IPS-18c (cell line): ENCODE measurements around the gene NDST1.

Source experiments
- H3K4me3 ChIP-seq: 2 replicates; pipeline ENCODE4 v1.7.0; 2013; ENCODE audit warnings: low read depth, mild to moderate bottlenecking, low read length, moderate library complexity; ENCODE audit not compliant: insufficient read depth
- H3K9me3 ChIP-seq: one replicate; pipeline ENCODE4 v1.6.1; 2013; ENCODE audit warnings: mild to moderate bottlenecking, low read length, moderate library complexity; ENCODE audit not compliant: control insufficient read depth, insufficient read depth

NDST1 gene

DNA sequence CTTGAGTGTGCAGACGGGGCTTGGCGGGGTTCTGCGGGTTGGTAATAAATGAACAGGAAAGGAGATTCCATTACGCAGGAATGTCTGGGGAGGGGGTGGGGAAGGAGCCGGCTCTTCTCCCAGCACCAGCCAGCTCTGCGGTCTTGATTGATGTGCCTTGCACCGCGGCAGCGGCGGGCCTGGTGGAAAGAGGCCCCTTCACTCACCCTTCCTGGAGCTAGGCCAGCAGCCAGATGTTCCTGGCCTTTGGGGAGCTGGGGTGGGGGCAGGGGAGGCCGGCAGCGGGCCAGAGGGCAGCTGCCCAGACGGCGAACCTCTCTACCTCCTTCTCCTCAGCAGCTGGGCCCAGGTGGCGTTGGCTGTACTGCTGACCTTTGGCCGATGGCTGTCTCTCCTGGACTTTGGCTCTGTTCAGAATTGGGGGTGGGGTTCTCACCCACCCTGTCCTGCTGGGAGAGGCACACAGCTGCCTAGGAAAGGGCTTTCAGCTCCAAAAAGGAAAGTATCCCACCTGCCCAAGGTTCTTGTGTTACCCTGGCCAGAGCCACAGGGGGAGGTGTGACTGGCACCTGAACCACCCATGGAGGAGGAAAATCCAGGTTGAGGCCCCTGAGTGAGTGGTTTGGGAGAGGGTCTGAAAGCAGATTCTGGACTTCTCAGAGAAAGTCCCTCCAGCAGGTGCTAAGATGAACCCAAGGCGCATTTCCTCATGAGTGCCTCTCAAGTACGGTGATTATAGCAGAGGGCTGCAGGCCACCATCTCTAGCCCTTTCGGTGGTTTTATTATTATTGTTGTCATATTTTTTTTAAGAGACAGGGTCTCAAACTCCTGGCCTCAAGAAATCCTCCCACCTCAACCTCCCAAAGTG, 74.5 kb downstream of the NDST1 start:
- Histone ChIP-seq H3K4me3 (no peak overlapping the region), H3K9me3 (no peaks in the 10 kb centered on the region)

DNA sequence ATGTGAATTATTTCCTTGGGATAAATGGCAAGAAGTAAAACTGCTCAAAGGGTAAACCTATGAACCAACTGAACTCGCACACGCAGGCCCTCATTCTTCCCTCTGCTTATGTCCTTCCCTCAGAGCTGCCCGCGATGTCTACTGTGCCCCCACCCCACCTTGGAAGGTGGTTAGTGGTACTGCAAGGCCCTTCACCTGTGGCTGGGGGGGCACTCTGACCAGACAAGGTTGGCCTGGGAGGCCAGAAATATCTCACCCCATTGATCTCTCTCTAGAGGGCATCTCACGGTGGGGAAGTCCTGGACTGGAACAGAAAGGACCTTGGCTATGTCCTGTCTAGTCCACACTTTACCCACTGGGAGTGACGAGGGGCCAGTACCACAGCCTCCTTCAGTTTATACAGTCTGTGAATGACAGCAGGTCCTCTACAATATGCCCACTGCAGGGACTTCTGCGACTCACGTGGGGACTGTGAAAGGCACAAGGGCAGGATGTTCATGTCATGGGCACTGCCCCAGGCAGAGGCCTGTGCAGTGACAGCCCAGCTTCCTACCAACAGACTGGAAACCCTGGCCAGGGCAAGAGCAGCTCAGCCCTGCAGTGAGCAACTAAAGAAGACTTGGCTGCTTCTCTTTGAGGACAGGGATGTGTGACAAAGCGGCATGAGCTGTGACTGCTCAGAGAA, 75.8 kb downstream of the NDST1 start:
- Histone ChIP-seq H3K4me3 (no peak overlapping the region), H3K9me3 (no peaks in the 10 kb centered on the region)

DNA sequence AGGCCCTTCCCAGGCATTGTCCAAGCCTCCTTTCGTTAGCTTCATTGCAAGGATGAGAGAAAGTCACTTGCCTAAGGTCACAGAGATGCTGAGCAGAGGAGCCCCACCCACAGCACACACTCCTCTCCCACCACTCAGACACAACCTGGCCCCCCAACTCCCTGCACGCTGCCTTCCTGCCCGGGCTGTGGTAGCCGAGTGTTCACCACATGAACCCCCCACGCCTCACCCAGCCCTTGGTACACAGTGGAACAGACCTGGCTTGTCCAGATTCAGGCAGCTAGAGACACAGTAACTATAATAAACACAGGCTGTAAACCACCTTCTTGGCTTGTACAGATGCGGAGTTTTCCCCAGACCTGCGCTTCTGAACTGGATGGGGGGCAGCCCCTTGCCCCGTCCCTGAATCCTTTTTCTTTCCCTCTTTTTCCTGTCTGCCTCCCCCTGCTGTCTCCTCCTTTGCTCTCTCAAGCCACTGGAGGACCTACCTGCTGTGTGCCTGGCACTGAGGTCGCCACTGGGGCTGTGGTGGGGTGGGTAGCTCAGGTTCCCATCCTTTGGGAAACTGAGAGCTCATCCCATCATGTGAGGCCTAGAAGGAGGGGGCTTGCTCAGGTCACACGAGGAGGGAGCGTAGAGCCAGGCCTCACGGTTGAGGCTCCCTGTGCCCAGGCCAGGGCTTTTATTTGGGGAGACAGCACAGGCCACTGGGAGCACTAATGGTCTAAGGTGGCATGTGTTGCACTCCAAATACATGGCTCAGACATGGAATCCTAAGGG, 76.8 kb downstream of the NDST1 start:
- Histone ChIP-seq H3K9me3 (no peaks in the 10 kb centered on the region), H3K4me3 (no peak overlapping the region)

DNA sequence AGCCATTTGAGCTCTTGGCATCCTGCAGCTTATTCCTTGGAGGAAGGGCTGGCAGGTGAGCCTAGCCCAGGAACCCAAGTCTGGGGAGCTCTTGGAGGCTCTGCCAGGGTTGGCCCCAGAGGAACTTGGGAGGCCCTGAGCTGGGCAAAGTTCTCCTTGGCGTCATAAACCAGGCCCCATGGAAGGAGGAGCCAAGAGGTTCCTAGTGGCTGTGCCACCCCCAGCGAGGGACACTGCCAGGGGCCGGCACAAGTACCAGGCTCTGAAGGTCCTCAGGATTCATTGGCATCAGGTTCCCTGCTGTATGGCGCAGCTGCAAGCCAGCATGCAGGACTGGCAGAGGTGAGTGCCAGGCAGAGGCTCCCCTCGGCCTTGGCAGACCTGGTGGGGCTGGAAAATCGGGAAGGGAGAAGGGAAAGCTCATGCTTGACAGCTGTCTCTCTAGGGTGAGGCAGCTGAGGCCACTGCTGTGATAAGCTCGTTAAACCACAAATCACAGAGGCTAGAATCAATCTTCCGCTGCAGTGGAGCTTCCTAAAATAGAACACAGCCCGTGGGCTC, 77.9 kb downstream of the NDST1 start:
- Histone ChIP-seq H3K9me3 (no peaks in the 10 kb centered on the region), H3K4me3 (no peak overlapping the region)

DNA sequence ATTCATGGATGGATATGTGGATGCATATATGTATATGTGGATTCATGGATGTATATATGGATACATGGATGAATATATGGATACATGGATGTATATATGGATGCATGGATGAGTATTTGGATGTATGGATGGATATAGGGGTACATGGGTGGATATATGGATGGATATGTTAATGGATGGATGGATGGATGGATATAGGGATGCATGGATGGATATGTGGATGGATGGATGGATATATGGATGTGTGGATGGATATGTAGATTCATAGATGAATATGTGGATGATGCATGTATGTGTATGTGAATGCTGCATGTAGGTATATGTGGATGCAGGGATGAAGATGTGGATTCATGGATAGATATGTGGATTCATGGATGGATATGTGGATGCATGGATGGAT, 79.1 kb downstream of the NDST1 start:
- Histone ChIP-seq H3K4me3 (no peak overlapping the region), H3K9me3 (no peaks in the 10 kb centered on the region)

DNA sequence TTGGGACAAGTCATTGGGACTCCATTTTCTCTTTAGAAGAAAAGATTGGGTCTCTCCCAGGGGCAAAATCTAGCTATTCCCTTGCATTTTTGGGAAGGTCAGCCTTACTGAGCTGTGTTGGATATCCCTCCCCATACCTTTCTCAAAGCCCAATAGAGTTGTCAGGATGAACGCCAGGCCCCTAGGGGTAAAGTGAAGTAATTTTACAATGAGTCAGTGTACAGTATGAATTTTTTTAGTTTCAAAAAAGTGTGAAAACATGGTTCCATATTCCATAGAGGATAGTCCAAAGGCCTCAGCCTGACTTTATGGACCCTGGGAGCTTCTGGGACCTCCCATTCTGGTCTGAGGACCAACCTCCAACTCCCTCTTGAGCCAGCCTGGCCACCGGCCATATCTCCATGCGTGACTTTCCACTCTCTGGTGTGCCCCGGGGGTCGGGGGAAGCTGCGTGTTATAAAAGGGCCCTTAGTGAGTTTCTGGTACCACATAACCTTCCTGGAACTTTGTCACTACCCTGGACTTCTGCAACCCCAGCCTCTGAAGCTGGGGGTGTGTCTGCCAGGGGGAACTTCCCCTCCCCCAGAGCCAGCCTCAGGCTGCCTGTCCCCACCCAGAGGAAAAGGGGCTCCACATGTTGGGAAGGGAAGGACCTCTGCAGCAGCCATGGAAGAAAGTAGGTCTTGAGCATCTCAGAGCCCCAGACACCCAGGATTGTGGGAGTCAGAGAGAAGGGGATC, 80.1 kb downstream of the NDST1 start:
- H3K4me3 ChIP-seq = no peak overlapping the region
- no peaks in the 10 kb centered on the region for H3K9me3 ChIP-seq

DNA sequence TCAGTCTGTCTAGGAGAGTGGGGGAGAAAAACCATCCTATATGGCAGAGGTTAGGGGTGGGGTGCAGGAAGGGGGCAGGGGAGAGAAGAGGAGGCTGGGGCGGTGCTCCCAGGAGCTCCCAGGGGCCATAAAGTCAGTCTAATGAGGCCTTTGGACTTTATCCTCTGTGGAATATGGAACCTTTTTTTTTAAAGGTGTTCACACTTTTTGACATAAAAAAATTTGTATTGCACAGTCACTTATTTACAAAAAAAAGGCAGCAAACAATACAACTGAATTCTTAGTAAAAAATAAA, 80.6 kb downstream of the NDST1 start:
- no peaks in the 10 kb centered on the region for H3K9me3 ChIP-seq
- H3K4me3 ChIP-seq = no peak overlapping the region

DNA sequence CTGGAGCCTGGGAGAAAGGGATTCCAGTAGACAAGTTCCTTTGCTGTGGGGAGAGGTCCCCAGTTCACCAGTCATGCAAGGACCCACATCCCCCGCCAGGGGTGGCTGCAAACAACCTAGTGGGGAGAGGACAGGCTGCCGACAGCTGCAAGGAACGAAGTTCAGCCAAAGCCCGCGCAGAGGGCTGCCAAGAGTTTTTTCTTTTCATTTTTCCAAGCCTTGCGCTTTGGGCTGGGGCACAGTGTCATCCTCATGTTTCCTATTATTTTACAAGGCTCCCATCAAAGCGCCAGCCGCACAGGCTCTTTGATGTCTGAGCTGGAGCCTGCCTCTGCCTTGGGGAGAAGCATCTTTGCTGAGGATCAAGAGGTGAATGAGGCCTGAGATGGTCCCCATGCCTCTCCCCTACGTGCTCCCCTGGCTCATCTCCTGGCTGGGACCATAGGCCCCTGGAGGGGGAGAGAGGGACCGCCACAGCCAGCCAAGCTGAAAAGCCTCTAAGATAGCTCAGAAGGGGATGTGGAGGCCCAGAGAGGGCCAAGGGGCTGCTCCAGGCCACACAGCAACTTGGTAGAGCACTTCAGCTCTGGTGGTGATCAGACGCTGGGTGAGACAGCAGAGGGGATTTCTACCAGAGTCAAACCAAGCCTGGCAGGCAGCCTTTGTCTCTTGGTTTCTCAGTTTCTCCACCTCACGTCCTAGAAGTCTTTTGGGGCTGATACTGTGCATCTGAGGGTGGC, 82.1 kb downstream of the NDST1 start:
- Histone ChIP-seq H3K9me3 (no peaks in the 10 kb centered on the region), H3K4me3 (no peak overlapping the region)

DNA sequence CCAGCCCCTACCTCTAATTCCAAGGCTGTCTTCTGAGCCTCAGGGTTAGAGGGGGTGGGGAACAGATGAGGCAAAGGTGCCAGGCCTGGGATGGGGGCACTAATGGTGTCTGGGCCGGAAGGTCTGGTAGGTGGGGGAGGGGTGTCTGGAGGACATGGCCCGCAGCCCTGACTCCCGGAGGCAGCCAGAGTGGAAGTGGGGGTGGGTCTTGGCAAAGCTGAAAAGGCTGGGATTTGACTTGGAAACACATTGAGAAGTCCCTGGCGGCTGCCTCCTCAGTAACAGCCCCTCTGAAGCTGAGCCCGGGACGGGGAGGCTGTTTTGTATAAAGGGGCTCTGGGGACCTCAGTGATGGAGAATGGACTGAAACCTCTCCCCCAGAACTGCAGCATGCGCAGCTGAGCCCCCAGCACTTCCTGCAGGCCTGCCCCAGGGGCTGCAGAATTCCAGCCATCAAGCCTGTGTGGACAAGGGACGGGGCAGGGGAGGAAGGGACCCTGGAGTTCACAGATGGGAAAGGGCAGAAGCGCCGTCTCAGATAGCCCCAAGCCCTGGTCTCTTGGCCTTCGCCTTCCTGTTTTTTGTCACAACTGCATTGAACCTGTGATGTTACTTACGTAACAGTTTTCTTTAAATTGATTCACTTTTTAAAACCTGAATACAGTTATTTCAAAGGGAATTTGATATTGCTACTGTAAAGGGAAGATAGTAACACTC, 83.2 kb downstream of the NDST1 start:
- Histone ChIP-seq H3K4me3 (no peak overlapping the region), H3K9me3 (no peaks in the 10 kb centered on the region)

DNA sequence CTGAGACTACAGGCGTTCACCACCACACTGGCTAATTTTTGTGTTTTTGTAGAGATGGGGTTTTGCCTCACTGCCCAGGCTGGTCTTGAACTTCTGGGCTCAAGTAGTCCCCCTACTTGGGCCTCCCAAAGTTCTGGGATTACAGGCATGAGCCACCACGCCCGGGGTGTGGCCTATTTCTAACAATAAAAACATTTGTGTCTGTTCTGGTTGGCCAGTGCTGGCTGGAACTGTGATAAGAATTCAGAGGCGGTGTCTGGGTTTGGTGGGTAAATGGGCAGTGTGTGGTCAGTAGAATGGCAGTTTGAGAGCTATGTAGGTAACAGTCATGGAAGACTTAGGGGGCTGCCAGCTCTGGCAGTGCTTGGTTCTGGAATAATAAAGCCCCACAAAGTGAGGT, 85.7 kb downstream of the NDST1 start:
- H3K9me3 ChIP-seq = no peaks in the 10 kb centered on the region
- no peak overlapping the region for H3K4me3 ChIP-seq

DNA sequence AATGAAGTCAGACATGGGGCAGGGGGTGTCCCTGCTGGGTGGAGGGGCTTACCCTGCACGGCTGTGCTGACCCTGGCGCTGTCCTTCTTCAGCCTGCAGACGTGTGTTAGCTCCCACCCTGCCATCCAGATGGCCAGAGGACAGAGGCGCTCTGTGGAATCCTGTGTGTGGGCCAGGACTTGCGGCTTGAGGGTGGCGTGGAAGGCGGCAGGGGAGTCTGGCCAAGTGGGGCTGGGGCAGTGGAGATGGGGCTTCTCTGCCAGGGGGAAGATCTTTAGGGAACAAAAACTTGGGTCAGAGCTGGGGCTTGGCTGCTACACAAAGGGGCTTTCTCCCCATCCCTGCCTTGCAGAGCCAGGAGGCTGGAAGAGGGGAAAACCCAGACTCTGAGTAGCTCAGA, 86.1 kb downstream of the NDST1 start:
- no peaks in the 10 kb centered on the region for H3K9me3 ChIP-seq
- H3K4me3 ChIP-seq = no peak overlapping the region

DNA sequence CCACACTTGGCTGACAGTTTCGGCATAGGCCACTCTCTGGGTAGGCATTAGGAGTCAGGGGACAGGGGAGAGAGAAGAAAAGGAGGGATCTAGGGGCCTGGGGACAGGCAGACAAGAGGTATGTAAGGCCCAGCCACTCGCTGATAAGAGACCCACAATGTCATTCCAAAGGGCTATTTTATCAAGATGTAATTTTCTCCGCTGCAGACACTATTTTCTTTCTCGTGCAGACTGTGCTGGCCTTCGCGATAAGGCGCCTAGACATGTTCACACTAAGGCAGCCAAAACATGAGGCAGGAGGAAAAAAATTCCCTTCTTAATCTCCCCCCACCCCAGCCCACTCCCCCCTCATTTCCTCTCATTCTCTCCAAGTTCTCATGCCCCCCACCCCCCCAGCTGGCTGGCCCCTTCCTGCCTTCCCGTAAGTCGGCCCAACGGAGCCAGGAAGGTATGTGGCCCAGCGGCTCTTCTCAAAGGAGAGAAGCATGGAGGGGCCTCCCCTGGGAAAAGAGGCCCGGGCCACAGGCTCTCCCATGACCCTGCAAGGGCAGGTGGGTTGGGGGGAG, 87.6 kb downstream of the NDST1 start:
- no peaks in the 10 kb centered on the region for H3K9me3 ChIP-seq
- no peak overlapping the region for H3K4me3 ChIP-seq

DNA sequence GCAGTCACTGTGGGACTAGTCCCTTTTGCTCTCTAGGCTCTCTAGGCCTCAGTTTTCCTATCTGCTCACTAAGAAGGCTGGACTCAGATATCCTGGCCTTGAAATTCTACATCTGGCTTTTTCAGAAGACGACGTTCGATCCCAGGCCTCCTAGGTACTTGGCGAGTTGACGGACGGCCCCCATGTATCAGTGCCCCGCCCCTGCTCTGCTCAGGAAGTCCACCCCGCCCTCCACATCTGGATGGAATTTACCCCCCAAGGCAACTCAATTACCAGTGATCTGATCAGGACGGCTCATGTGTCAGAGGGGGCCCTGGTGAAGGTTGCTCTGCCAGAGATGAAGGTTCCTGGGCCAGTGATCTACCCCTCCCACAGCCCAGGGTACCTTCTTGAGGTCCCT, 88.4 kb downstream of the NDST1 start:
- H3K4me3 ChIP-seq = no peak overlapping the region
- no peaks in the 10 kb centered on the region for H3K9me3 ChIP-seq

DNA sequence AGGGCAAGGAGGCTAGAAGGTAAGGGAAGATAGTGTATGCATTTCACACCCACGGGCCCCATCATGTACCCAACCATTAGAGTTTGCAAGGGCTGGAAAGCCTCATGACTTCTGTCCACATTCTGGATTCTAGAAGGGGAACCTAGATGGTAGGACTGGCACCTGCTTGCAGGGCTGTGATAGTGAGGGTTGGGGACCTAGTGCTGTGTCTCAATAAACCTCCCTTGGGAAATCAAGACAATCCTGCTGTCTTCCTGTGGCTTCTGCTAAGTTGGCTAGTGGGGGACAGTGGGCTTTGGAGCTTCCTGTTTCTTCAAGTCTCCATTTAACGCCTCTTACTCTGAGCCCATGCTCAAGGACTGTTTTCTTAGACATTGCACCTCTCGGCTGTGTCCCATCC, 88.9 kb downstream of the NDST1 start:
- Histone ChIP-seq H3K4me3 (no peak overlapping the region), H3K9me3 (no peaks in the 10 kb centered on the region)

DNA sequence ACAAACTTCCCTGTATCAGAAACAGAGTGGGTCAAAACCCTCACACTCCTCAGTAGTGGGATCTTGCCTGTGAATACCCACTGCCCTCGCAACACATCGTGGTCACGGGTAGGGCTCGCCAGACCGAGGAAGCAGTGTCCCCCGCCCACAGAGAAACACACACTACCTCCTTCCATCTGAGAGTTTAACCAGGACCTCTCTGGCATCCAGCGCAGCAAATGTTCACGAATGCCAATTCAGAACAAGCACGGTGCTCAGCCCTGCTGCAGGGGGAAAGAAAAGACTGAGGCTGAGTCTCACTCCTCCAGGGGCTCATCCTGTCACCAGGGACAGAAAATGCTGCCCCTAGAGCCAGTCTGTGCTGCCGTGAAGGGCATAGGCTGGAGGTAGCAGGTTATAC, 90.1 kb downstream of the NDST1 start:
- no peak overlapping the region for H3K4me3 ChIP-seq
- H3K9me3 ChIP-seq = no peaks in the 10 kb centered on the region

DNA sequence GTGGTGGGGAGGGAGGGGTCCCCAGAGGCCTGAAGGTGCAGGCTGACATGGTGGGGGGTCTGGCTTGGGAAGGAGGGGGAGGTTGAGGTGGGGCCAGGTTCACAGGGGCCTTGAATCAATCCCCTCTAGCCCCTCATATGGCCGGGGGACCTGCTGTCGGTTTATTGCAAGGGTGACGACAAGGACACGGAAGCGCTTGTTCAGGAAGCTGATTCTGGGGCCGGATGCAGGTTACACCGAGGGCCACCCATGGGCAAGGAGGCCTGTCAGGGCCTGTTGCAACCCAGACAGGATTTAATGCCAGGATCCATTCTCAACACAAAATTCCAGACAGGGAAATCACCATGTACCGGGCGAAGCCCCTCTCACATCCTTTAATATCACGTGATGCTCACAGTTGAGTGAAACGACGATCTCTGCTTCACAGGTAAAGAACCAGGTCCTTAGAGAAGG, 90.9 kb downstream of the NDST1 start:
- H3K9me3 ChIP-seq = no peaks in the 10 kb centered on the region
- no peak overlapping the region for H3K4me3 ChIP-seq
